ENCODE results near the gene RHOF. TPM values are rescaled to one million over a fixed set of nuclear protein-coding genes. Genes with fewer than 3 reads are reported as not detected.

The RHOF gene
- total and polyA plus RNA-seq, 8 donors: 2.8 to 12.6 (median 4.9) TPM

DNA sequence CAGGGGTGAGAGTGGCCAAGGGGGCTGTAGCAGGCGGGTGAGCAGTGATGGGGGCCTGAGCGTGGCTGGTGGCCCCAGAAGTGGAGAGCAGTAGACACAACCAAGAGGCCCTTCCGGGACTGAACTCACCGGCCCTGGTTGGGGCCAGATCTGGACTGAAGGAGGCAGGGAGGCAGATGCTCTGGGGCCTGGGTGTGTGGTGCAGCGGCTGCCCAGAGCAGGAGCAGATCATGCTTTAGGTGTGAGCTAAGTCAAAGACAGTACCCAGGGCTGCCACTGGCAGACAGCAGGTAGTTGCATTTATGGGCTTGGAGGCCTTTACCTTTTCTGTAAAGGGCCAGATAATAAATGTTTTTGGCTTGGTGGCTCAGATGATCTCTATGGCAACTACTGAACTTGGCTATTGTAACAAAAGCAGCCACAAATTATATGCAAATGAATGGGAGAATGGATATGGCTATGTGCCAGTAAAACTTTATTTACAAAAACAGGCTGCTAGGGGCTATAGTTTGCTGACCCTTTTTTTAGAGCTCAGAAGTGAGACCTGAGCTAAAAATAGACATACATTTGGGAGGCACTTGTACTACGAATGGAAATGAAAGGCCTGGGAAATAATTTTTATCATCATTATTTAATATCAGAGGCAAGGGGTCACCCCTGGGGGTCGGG, 35.9 kb upstream of the RHOF start:
- Histone ChIP-seq H3K27me3 (no peaks in the 10 kb centered on the region), H3K27ac (no peak overlapping the region), H3K36me3 (peaks cover 5 to 44% (median 16%) of the 10 kb centered on the region in 3 donors), H3K4me1 (no peaks in the 10 kb centered on the region), H3K4me3 (no peak overlapping the region), H3K9me3 (no peaks in the 10 kb centered on the region)
- TF ChIP-seq, protein P1, sequence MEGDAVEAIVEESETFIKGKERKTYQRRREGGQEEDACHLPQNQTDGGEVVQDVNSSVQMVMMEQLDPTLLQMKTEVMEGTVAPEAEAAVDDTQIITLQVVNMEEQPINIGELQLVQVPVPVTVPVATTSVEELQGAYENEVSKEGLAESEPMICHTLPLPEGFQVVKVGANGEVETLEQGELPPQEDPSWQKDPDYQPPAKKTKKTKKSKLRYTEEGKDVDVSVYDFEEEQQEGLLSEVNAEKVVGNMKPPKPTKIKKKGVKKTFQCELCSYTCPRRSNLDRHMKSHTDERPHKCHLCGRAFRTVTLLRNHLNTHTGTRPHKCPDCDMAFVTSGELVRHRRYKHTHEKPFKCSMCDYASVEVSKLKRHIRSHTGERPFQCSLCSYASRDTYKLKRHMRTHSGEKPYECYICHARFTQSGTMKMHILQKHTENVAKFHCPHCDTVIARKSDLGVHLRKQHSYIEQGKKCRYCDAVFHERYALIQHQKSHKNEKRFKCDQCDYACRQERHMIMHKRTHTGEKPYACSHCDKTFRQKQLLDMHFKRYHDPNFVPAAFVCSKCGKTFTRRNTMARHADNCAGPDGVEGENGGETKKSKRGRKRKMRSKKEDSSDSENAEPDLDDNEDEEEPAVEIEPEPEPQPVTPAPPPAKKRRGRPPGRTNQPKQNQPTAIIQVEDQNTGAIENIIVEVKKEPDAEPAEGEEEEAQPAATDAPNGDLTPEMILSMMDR (IDR thresholded peaks at IDR 0.05): no peak
- no peak for FAIRE-seq
- ATAC-seq: no peak
- intact Hi-C loops (cut with DNase I): no loop called here
- DNase-seq: no peak
- WGBS, 2 donors: 81 to 84% methylated on average over 7 of the region's 7 CpGs

DNA sequence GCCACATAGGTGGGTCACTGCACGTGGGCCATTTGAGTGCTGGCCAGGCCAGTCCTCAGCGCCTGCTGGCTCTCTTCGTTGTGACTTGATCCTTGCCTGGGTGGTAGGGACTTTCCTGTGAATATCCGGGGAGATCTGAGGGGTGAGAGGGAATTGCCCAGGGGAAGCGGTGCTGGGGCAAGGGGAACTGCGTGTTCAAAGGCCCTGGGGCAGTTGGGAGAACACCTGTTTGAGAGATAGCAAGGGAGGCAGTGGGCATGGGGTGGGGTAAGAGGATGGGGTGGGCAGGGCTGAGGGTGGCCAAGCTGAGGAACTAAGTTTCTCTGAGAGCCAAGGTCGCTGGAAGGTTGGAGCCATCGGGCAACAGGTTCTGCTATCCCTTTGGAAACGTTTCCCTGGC, 35.3 kb upstream of the RHOF start:
- no peak overlapping the region for H3K27ac ChIP-seq
- no peaks in the 10 kb centered on the region for H3K4me1 ChIP-seq
- 79% methylated on average over 9 of the region's 9 CpGs for WGBS, 2 donors
- H3K36me3 ChIP-seq: peaks cover 5 to 50% (median 18%) of the 10 kb centered on the region in 3 donors
- H3K9me3 ChIP-seq: no peaks in the 10 kb centered on the region
- ATAC-seq: no peak
- FAIRE-seq: no peak
- intact Hi-C loops (cut with DNase I): no loop called here
- no peaks in the 10 kb centered on the region for H3K27me3 ChIP-seq
- H3K4me3 ChIP-seq: no peak overlapping the region
- TF ChIP-seq, protein P1 (IDR thresholded peaks at IDR 0.05): no peak
- no peak for DNase-seq

GRCh38 chr12:121828306-121828705, 34.8 kb upstream of the RHOF start:
- intact Hi-C loops (cut with DNase I): no loop called here
- ATAC-seq: no peak
- DNase-seq: no peak
- no peak for FAIRE-seq
- no peak overlapping the region for H3K4me3 ChIP-seq
- H3K27ac ChIP-seq: no peak overlapping the region
- peaks cover 5 to 55% (median 23%) of the 10 kb centered on the region in 3 donors for H3K36me3 ChIP-seq
- TF ChIP-seq, protein P1 (IDR thresholded peaks at IDR 0.05): no peak
- no peaks in the 10 kb centered on the region for H3K27me3 ChIP-seq
- no peaks in the 10 kb centered on the region for H3K9me3 ChIP-seq
- no peaks in the 10 kb centered on the region for H3K4me1 ChIP-seq
- WGBS, 2 donors: 94 to 96% methylated on average over 8 of the region's 8 CpGs

- no peak overlapping the region for H3K27ac ChIP-seq
- FAIRE-seq (no peak), ATAC-seq (no peak), DNase-seq (no peak)
- WGBS, 2 donors: 93 to 95% methylated on average over 48 of the region's 48 CpGs
- peaks cover 5 to 58% (median 28%) of the 10 kb centered on the region in 3 donors for H3K36me3 ChIP-seq
- H3K27me3 ChIP-seq: no peaks in the 10 kb centered on the region
- TF ChIP-seq, protein P1 (IDR thresholded peaks at IDR 0.05): no peak
- intact Hi-C loops (cut with DNase I): no loop called here
- no peak overlapping the region for H3K4me3 ChIP-seq
- no peaks in the 10 kb centered on the region for H3K9me3 ChIP-seq
- no peaks in the 10 kb centered on the region for H3K4me1 ChIP-seq
Measured at GRCh38 chr12:121827351-121828099, 34.0 kb upstream of the RHOF start.

Data from pancreas (tissue), 10 donors.